Measurements from ENCODE around the gene POLG.

POLG gene

GRCh38 chr15:89370120-89370977 lies 35.7 kb upstream of the POLG start:
- no peak for DNase-seq (ENCODE audit: low read depth in 2 of 2)

GRCh38 chr15:89369341-89369947 lies 34.8 kb upstream of the POLG start:
- DNase-seq (ENCODE audit: low read depth in 2 of 2): no peak

GRCh38 chr15:89368566-89369223 lies 34.1 kb upstream of the POLG start:
- DNase-seq (ENCODE audit: low read depth in 2 of 2): no peak

- no peak for DNase-seq (ENCODE audit: low read depth in 2 of 2)
Observed at GRCh38 chr15:89367485-89368451, 33.1 kb upstream of the POLG start.

- DNase-seq (ENCODE audit: low read depth in 2 of 2): no peak
Observed at GRCh38 chr15:89366656-89367393, 32.2 kb upstream of the POLG start.

GRCh38 chr15:89365462-89366065 lies 30.9 kb upstream of the POLG start:
- no peak for DNase-seq (ENCODE audit: low read depth in 2 of 2)

- no peak for DNase-seq (ENCODE audit: low read depth in 2 of 2)
Observed at GRCh38 chr15:89364741-89365450, 30.3 kb upstream of the POLG start.

GRCh38 chr15:89364341-89364740 lies 29.7 kb upstream of the POLG start:
- no peak for DNase-seq (ENCODE audit: low read depth in 2 of 2)

- DNase-seq (ENCODE audit: low read depth in 2 of 2): no peak
Observed at GRCh38 chr15:89363770-89364169, 29.1 kb upstream of the POLG start.

- DNase-seq (ENCODE audit: low read depth in 2 of 2): no peak
Observed at GRCh38 chr15:89363133-89363532, 28.5 kb upstream of the POLG start.

GRCh38 chr15:89362203-89363101 lies 27.8 kb upstream of the POLG start:
- DNase-seq (ENCODE audit: low read depth in 2 of 2): no peak

- DNase-seq (ENCODE audit: low read depth in 2 of 2): peak in 1 of 2 donors; percentile 24
Observed at GRCh38 chr15:89361451-89362202, 27.0 kb upstream of the POLG start.

- DNase-seq (ENCODE audit: low read depth in 2 of 2): no peak
Observed at GRCh38 chr15:89360294-89360971, 25.8 kb upstream of the POLG start.

GRCh38 chr15:89359471-89360293 lies 25.1 kb upstream of the POLG start:
- no peak for DNase-seq (ENCODE audit: low read depth in 2 of 2)

- DNase-seq (ENCODE audit: low read depth in 2 of 2): peak; percentile 59 to 67
Observed at GRCh38 chr15:89358755-89359439, 24.3 kb upstream of the POLG start.

- DNase-seq (ENCODE audit: low read depth in 2 of 2): no peak
Observed at GRCh38 chr15:89358435-89358754, 23.8 kb upstream of the POLG start.

All from stimulated activated CD8-positive, alpha-beta memory T cell treated with anti-CD3 and anti-CD28 coated beads, Interleukin-2, amount 100 ng/mL, for 1 hour (primary cell).